ENCODE results near the gene DPH1. TPM values are rescaled to one million over a fixed set of nuclear protein-coding genes. Genes with fewer than 3 reads are reported as not detected.

DPH1 gene
- total and polyA plus RNA-seq, 4 donors, result 9.8 to 24.6 (median 19.4) TPM

GRCh38 chr17:2071455-2072281 is 41.7 kb downstream of the DPH1 start:
- no peaks in the 10 kb centered on the region for H3K27me3 ChIP-seq (ENCODE audit: control insufficient read depth in 4 of 4, insufficient read depth in 4 of 4, low read length in 3 of 4)
- no peaks in the 10 kb centered on the region for H3K9me3 ChIP-seq (ENCODE audit: control insufficient read depth in 4 of 4, low read length in 3 of 4)
- DNase-seq (ENCODE audit: low spot score), result no peak
- H3K36me3 ChIP-seq (ENCODE audit: control insufficient read depth in 4 of 4, insufficient read depth in 3 of 4, low read depth in 1 of 4, low read length in 3 of 4), result peaks cover 0 to 4% (median 3%) of the 10 kb centered on the region in 4 donors
- H3K9ac ChIP-seq (ENCODE audit: low read depth in 1 of 2, low read length in 2 of 2), result peak overlapping the region in 1 of 2 donors; percentile 53
- peaks cover 12 to 37% (median 14%) of the 10 kb centered on the region in 4 donors for H3K4me1 ChIP-seq (ENCODE audit: control insufficient read depth in 4 of 4, insufficient read depth in 4 of 4, low read length in 3 of 4)
- TF ChIP-seq RXRA (IDR thresholded peaks at IDR 0.05), result peak in 1 of 2 donors; percentile 60
- no peak for TF ChIP-seq EGR1 (IDR thresholded peaks at IDR 0.05; ENCODE audit: low read depth in 2 of 2)
- TF ChIP-seq SP1 (IDR thresholded peaks at IDR 0.05), result peak; percentile 35
- no peak for TF ChIP-seq HNF4G (IDR thresholded peaks at IDR 0.05)
- TF ChIP-seq, protein P1, sequence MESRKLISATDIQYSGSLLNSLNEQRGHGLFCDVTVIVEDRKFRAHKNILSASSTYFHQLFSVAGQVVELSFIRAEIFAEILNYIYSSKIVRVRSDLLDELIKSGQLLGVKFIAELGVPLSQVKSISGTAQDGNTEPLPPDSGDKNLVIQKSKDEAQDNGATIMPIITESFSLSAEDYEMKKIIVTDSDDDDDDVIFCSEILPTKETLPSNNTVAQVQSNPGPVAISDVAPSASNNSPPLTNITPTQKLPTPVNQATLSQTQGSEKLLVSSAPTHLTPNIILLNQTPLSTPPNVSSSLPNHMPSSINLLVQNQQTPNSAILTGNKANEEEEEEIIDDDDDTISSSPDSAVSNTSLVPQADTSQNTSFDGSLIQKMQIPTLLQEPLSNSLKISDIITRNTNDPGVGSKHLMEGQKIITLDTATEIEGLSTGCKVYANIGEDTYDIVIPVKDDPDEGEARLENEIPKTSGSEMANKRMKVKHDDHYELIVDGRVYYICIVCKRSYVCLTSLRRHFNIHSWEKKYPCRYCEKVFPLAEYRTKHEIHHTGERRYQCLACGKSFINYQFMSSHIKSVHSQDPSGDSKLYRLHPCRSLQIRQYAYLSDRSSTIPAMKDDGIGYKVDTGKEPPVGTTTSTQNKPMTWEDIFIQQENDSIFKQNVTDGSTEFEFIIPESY (IDR thresholded peaks at IDR 0.05), result no peak
- peak; percentile 29 for TF ChIP-seq YY1 (IDR thresholded peaks at IDR 0.05)
- TF ChIP-seq NR2F2 (IDR thresholded peaks at IDR 0.05), result peak; percentile 89
- TF ChIP-seq CTCF (IDR thresholded peaks at IDR 0.05; ENCODE audit: low read depth, low read length, missing input control), result no peak
- TF ChIP-seq FOXA2 (IDR thresholded peaks at IDR 0.05), result no peak
- TF ChIP-seq JUND (IDR thresholded peaks at IDR 0.05), result peak in 1 of 2 donors; percentile 17
- no peak for TF ChIP-seq REST (IDR thresholded peaks at IDR 0.05)
- peak overlapping the region; percentile 55 to 58 for H3K27ac ChIP-seq (ENCODE audit: low read depth in 1 of 2, low read length in 2 of 2)
- no peak overlapping the region for H3K4me3 ChIP-seq (ENCODE audit: low read depth in 1 of 3, low read length in 3 of 3)
- 78% methylated on average over 31 of the region's 31 CpGs for WGBS

DNA sequence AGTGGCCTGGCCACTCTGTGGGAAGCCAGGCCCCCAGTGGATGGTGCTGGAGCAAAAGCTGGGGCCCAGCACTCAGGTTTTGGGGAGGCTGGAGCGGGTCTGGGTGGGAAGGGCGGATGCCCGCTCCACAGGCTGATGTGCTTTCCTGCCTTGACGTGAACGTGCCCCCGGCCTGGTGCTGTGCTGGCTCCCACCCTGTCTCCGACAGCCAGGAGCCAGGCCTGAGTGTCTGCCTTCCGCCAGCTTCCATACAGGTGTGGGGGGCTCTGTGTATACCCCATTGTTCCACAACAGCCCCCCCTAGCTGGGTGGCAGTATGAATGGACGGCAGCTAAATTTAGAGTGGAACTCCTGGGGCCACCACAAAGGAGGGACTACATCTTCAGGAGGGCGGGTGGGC is 45.0 kb downstream of the DPH1 start:
- no peak overlapping the region for H3K4me3 ChIP-seq (ENCODE audit: low read depth in 1 of 3, low read length in 3 of 3)
- H3K9ac ChIP-seq (ENCODE audit: low read depth in 1 of 2, low read length in 2 of 2), result no peak overlapping the region
- TF ChIP-seq GABPA (IDR thresholded peaks at IDR 0.05 in 1 of 2, conservative IDR thresholded peaks at IDR 0.05 in 1 of 2), result no peak
- TF ChIP-seq JUND (IDR thresholded peaks at IDR 0.05), result no peak
- no peak for TF ChIP-seq YY1 (IDR thresholded peaks at IDR 0.05)
- no peak for TF ChIP-seq RAD21 (IDR thresholded peaks at IDR 0.05)
- TF ChIP-seq, protein P1 (IDR thresholded peaks at IDR 0.05), result no peak
- no peak for TF ChIP-seq NR2F2 (IDR thresholded peaks at IDR 0.05)
- no peak for TF ChIP-seq HNF4A (conservative IDR thresholded peaks at IDR 0.05)
- TF ChIP-seq SP1 (IDR thresholded peaks at IDR 0.05), result no peak
- peaks cover 2 to 6% (median 5%) of the 10 kb centered on the region in 4 donors for H3K36me3 ChIP-seq (ENCODE audit: control insufficient read depth in 4 of 4, insufficient read depth in 3 of 4, low read depth in 1 of 4, low read length in 3 of 4)
- WGBS, result 91% methylated on average over 10 of the region's 10 CpGs
- H3K9me3 ChIP-seq (ENCODE audit: control insufficient read depth in 4 of 4, low read length in 3 of 4), result no peaks in the 10 kb centered on the region
- H3K4me1 ChIP-seq (ENCODE audit: control insufficient read depth in 4 of 4, insufficient read depth in 4 of 4, low read length in 3 of 4), result peaks cover 9 to 19% (median 10%) of the 10 kb centered on the region in 4 donors
- no peak for DNase-seq (ENCODE audit: low spot score)
- no peak overlapping the region for H3K27ac ChIP-seq (ENCODE audit: low read depth in 1 of 2, low read length in 2 of 2)
- H3K27me3 ChIP-seq (ENCODE audit: control insufficient read depth in 4 of 4, insufficient read depth in 4 of 4, low read length in 3 of 4), result no peaks in the 10 kb centered on the region

Data from liver (tissue), 9 donors.